Measurements from ENCODE around the gene LEKR1. TPM values are rescaled to one million over a fixed set of nuclear protein-coding genes. Genes with fewer than 3 reads are reported as not detected.

The LEKR1 gene
- total RNA-seq, 4 donors from 2014 or later: 0.22 to 1.3 (median 0.34) TPM; not detected in 1

GRCh38 chr3:156787926-156788663 is 38.1 kb upstream of the LEKR1 start:
- TF ChIP-seq CTCF (IDR thresholded peaks at IDR 0.05; ENCODE audit: low read depth): no peak

- no peak for TF ChIP-seq CTCF (IDR thresholded peaks at IDR 0.05; ENCODE audit: low read depth)
These were observed 37.3 kb upstream of the LEKR1 start for GRCh38 chr3:156788846-156789245.

GRCh38 chr3:156790156-156790555 is 36.0 kb upstream of the LEKR1 start:
- no peak for TF ChIP-seq CTCF (IDR thresholded peaks at IDR 0.05; ENCODE audit: low read depth)

- no peak for TF ChIP-seq CTCF (IDR thresholded peaks at IDR 0.05; ENCODE audit: low read depth)
These were observed 34.0 kb upstream of the LEKR1 start for GRCh38 chr3:156792114-156792513.

- no peak for TF ChIP-seq CTCF (IDR thresholded peaks at IDR 0.05; ENCODE audit: low read depth)
These were observed 33.6 kb upstream of the LEKR1 start for GRCh38 chr3:156792536-156792935.

GRCh38 chr3:156792945-156793344 is 33.2 kb upstream of the LEKR1 start:
- no peak for TF ChIP-seq CTCF (IDR thresholded peaks at IDR 0.05; ENCODE audit: low read depth)

- TF ChIP-seq CTCF (IDR thresholded peaks at IDR 0.05; ENCODE audit: low read depth): no peak
These were observed 32.8 kb upstream of the LEKR1 start for GRCh38 chr3:156793400-156793799.
